K562 (cell line): Measurements from ENCODE around the gene STT3B. TPM values are rescaled to one million over a fixed set of nuclear protein-coding genes. Genes with fewer than 3 reads are reported as not detected.

ENCODE experiments used
- CBX8 ChIP-seq: fragments of 200-600 bp; sonication (generic); IDR thresholded peaks from 2 replicates; pipeline ENCODE4 v1.6.1; 2012; ENCODE audit warnings: borderline replicate concordance, mixed run types, low read depth, mild to moderate bottlenecking, moderate library complexity, mixed read lengths, low read length, control low read depth, inconsistent platforms; ENCODE audit not compliant: poor library complexity, severe bottlenecking; ENCODE audit errors: extremely low read depth
- CEBPG ChIP-seq, 3 experiments: fragments of 200-800 bp in 1 of 3; sonication (Bioruptor generic) in 1 of 3; sonication (generic) in 1 of 3; formaldehyde crosslinking in 1 of 3; IDR thresholded peaks in 2 of 3; conservative IDR thresholded peaks in 1 of 3; 2 replicates each; pipeline versions ENCODE4 v1.6.1 to v1.8.0; 2016 to 2022; ENCODE audit warnings: missing compliant biosample characterization in 2 of 3, missing genetic modification characterization in 2 of 3, mild to moderate bottlenecking in 1 of 3, missing genetic modification reagents in 1 of 3
- FOSL1 ChIP-seq: fragments of 200-800 bp; sonication (Bioruptor generic); conservative IDR thresholded peaks from 2 replicates; pipeline ENCODE4 v1.6.1; 2016; ENCODE audit warnings: missing genetic modification characterization, missing compliant biosample characterization
- FOXJ3 ChIP-seq: sonication (generic); formaldehyde crosslinking; IDR thresholded peaks from 2 replicates; pipeline ENCODE4 v1.4.0; 2020; ENCODE audit warnings: mild to moderate bottlenecking, missing genetic modification reagents
- RAD21 ChIP-seq, 2 experiments: fragments of 250-450 bp in 1 of 2; fragments of 450-650 bp in 1 of 2; sonication (Bioruptor Pico) in 1 of 2; formaldehyde crosslinking in 1 of 2; IDR thresholded peaks in 1 of 2; conservative IDR thresholded peaks in 1 of 2; 2 replicates each; pipeline versions ENCODE4 v1.4.0 to v1.8.0; 2020 to 2022; ENCODE audit warnings: mild to moderate bottlenecking in 2 of 2, moderate library complexity in 1 of 2
- ZNF395 ChIP-seq: fragments of 200-800 bp; sonication (Bioruptor generic); IDR thresholded peaks from 2 replicates; pipeline ENCODE4 v1.6.1; 2017; ENCODE audit warnings: missing genetic modification characterization, missing compliant biosample characterization
- polyA plus RNA-seq, 8 experiments: library from polyadenylated mRNA; depleted of rRNA in 4 of 8; stranded (reverse) in 5 of 8; unstranded in 3 of 8; fragments of >200 nt; fragmentation: Nextera tagmentation in 2 of 8; fragmentation: Illumina TruSeq in 1 of 8; extraction: Ambion mirVana in 2 of 8; extraction: Trizol in 1 of 8; gene quantifications; 2 replicates each; pipeline versions ENCODE4 v1.2.1 to v1.2.3, GENCODE V29; 2011 to 2014; ENCODE audit warnings: inconsistent platforms in 1 of 8, missing spikeins in 1 of 8
- total RNA-seq, 7 experiments: library from RNA; depleted of rRNA in 6 of 7; stranded (reverse); fragments of >200 nt in 6 of 7; fragmentation: Illumina TruSeq in 2 of 7; extraction: Trizol in 2 of 7; gene quantifications; 2 replicates each; pipeline versions ENCODE4 v1.2.1 to v1.2.3, GENCODE V29; 2011 to 2021; ENCODE audit warnings: low replicate concordance in 1 of 7
- TF ChIP-seq, protein P1 (sequence below): sonication (generic); formaldehyde crosslinking; IDR thresholded peaks from 2 replicates; pipeline ENCODE4 v1.8.0; 2022; ENCODE audit warnings: mild to moderate bottlenecking, low read depth, missing genetic modification reagents

STT3B gene
- total and polyA plus RNA-seq, 9 of the 15 experiments (the other 6 are each of a cell fraction or from before 2014, with no cell fraction given) = 22.4 to 147 (median 100) TPM

GRCh38 chr3:31552103-31552502 lies 19.4 kb downstream of the STT3B start (continued):
- TF ChIP-seq CBX8 (no peak), RAD21 (CRISPR knock-in tag; conservative IDR thresholded peaks at IDR 0.05 in 1 of 2, IDR thresholded peaks at IDR 0.05 in 1 of 2) (no peak), ZNF395 (CRISPR knock-in tag) (no peak), CEBPG (CRISPR knock-in tag; IDR thresholded peaks at IDR 0.05) (no peak), CEBPG (tag; conservative IDR thresholded peaks at IDR 0.05 in 1 of 2, IDR thresholded peaks at IDR 0.05 in 1 of 2) (no peak), FOSL1 (tag) (no peak), FOXJ3 (CRISPR knock-in tag) (no peak)
- TF ChIP-seq, protein P1, sequence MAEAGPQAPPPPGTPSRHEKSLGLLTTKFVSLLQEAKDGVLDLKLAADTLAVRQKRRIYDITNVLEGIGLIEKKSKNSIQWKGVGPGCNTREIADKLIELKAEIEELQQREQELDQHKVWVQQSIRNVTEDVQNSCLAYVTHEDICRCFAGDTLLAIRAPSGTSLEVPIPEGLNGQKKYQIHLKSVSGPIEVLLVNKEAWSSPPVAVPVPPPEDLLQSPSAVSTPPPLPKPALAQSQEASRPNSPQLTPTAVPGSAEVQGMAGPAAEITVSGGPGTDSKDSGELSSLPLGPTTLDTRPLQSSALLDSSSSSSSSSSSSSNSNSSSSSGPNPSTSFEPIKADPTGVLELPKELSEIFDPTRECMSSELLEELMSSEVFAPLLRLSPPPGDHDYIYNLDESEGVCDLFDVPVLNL = no peak
